CD4-positive, alpha-beta T cell (primary cell): ENCODE results near the gene POLR1F. TPM values are rescaled to one million over a fixed set of nuclear protein-coding genes. Genes with fewer than 3 reads are reported as not detected.

ENCODE experiments used
- ATAC-seq: fragments of 200-7000 bp; cut with Tn5 transposase; one replicate; pipeline ENCODE4 v1.10.0; 2022; ENCODE audit warnings: mild to moderate bottlenecking; ENCODE audit not compliant: poor library complexity
- CTCF ChIA-PET: fragments of 350-600 bp; sonication (Branson Sonifier 250); formaldehyde crosslinking; loops from one replicate; lab custom pipeline; 2021; ENCODE audit warnings: antibody characterized with exemption, inconsistent platforms; lab: Charles Lee
- POLR2A ChIA-PET: fragments of 350-600 bp; sonication (Branson Sonifier 250); formaldehyde crosslinking; loops from one replicate; lab custom pipeline; 2021; ENCODE audit warnings: antibody characterized with exemption, inconsistent platforms; lab: Charles Lee
- DNase-seq, 14 experiments: peaks; one replicate each; pipeline ENCODE4 v3.0.0-alpha.2; 2013 to 2020; ENCODE audit warnings: mixed read lengths in 2 of 14
- H3K27ac ChIP-seq, 2 donors: one replicate each; pipeline versions ENCODE4 v1.5.1 to v1.7.0; 2013; ENCODE audit warnings: low read length in 2 of 2, low read depth in 1 of 2, mild to moderate bottlenecking in 1 of 2
- H3K27me3 ChIP-seq, 2 experiments: 1 replicate in 1 of 2; 2 replicates in 1 of 2; pipeline versions ENCODE4 v1.6.1 to v1.7.0; 2013; ENCODE audit warnings: low read length in 2 of 2, control low read depth in 1 of 2, mild to moderate bottlenecking in 1 of 2, moderate library complexity in 1 of 2; ENCODE audit not compliant: insufficient read depth in 2 of 2, control insufficient read depth in 1 of 2
- H3K36me3 ChIP-seq: one replicate; pipeline ENCODE4 v1.6.1; 2013; ENCODE audit warnings: low read length, control low read depth; ENCODE audit not compliant: insufficient read depth
- H3K4me1 ChIP-seq: one replicate; pipeline ENCODE4 v1.6.1; 2013; ENCODE audit warnings: low read length, control low read depth; ENCODE audit not compliant: insufficient read depth
- H3K4me3 ChIP-seq: one replicate; pipeline ENCODE4 v1.5.1; 2013; ENCODE audit warnings: mild to moderate bottlenecking, low read length, moderate library complexity
- H3K9me3 ChIP-seq, 2 experiments: 1 replicate in 1 of 2; 2 replicates in 1 of 2; pipeline versions ENCODE4 v1.6.1 to v1.7.0; 2013; ENCODE audit warnings: low read length in 2 of 2, mild to moderate bottlenecking in 2 of 2, control low read depth in 1 of 2, moderate library complexity in 1 of 2; ENCODE audit not compliant: control insufficient read depth in 1 of 2, insufficient read depth in 1 of 2
- H3K27ac Mint-ChIP-seq: one replicate; pipeline ENCODE4 v1.8.0; 2020; ENCODE audit warnings: mixed read lengths
- H3K27me3 Mint-ChIP-seq: one replicate; pipeline ENCODE4 v1.8.0; 2021; ENCODE audit warnings: mixed read lengths
- H3K36me3 Mint-ChIP-seq: one replicate; pipeline ENCODE4 v1.8.0; 2021; ENCODE audit warnings: low read depth, mixed read lengths
- H3K4me1 Mint-ChIP-seq: one replicate; pipeline ENCODE4 v1.8.0; 2021; ENCODE audit warnings: low read depth, mixed read lengths
- H3K4me3 Mint-ChIP-seq: one replicate; pipeline ENCODE4 v1.8.0; 2020; ENCODE audit warnings: mild to moderate bottlenecking, mixed read lengths
- H3K9me3 Mint-ChIP-seq: one replicate; pipeline ENCODE4 v1.8.0; 2020; ENCODE audit warnings: mixed read lengths
- intact Hi-C, 2 experiments: fragments of 100-400 bp; cut with DNase I in 1 of 2; cut with micrococcal nuclease in 1 of 2; formaldehyde crosslinking; loops; one replicate each; pipeline versions ENCODE4 v1.15.1 to v1.9.0; 2023 to 2025; cut with DNase I, micrococcal nuclease
- total RNA-seq, 174 experiments: library from RNA in 2 of 174; stranded (reverse) in 2 of 174; gene quantifications; one replicate each; pipeline ENCODE4 v1.2.3 and lab custom pipeline; 2021 to 2026
- TF ChIP-seq, protein P1 (sequence below): fragments of 200-600 bp; IDR thresholded peaks from one replicate; pipeline ENCODE4 v1.8.0; 2022; ENCODE audit warnings: antibody characterized with exemption, mild to moderate bottlenecking

The POLR1F gene
- total RNA-seq, 2 experiments from 2014 or later = 31.7 to 32.2 TPM

DNA sequence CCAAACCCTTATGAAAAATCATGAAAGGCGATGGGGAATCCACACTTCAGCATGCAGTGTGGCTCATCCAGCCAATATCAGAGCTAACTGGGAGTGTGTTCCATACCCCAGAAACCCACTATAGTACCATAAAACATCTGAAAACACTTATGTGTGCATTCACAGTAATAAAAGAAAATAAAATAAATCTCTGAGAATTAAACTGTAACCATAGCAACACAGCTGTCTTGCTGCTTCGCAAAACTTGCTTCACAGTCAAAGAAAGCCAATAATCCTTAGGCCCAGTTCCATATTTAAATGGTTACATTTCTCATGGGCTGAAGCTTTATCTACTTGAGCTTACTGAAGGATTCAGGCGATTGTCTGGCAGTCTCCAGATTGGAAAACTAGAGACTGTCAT is 19.9 kb upstream of the POLR1F start:
- Histone ChIP-seq H3K27ac (no peak overlapping the region), H3K4me1 (no peaks in the 10 kb centered on the region), H3K9me3 (no peaks in the 10 kb centered on the region), H3K27me3 (peaks cover 0 to 16% of the 10 kb centered on the region in 2 experiments), H3K36me3 (no peaks in the 10 kb centered on the region), H3K4me3 (no peak overlapping the region)
- Mint-ChIP-seq H3K9me3 (no peaks in the 10 kb centered on the region), H3K36me3 (no peaks in the 10 kb centered on the region), H3K27me3 (peaks cover 58% of the 10 kb centered on the region), H3K27ac (no peak overlapping the region), H3K4me1 (no peaks in the 10 kb centered on the region), H3K4me3 (no peak overlapping the region)
- no peak for DNase-seq
- TF ChIP-seq, protein P1, sequence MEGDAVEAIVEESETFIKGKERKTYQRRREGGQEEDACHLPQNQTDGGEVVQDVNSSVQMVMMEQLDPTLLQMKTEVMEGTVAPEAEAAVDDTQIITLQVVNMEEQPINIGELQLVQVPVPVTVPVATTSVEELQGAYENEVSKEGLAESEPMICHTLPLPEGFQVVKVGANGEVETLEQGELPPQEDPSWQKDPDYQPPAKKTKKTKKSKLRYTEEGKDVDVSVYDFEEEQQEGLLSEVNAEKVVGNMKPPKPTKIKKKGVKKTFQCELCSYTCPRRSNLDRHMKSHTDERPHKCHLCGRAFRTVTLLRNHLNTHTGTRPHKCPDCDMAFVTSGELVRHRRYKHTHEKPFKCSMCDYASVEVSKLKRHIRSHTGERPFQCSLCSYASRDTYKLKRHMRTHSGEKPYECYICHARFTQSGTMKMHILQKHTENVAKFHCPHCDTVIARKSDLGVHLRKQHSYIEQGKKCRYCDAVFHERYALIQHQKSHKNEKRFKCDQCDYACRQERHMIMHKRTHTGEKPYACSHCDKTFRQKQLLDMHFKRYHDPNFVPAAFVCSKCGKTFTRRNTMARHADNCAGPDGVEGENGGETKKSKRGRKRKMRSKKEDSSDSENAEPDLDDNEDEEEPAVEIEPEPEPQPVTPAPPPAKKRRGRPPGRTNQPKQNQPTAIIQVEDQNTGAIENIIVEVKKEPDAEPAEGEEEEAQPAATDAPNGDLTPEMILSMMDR = no peak
- POLR2A ChIA-PET = no interaction called here
- CTCF ChIA-PET = no interaction called here
- no peak for ATAC-seq
- intact Hi-C loops = no loop called here

DNA sequence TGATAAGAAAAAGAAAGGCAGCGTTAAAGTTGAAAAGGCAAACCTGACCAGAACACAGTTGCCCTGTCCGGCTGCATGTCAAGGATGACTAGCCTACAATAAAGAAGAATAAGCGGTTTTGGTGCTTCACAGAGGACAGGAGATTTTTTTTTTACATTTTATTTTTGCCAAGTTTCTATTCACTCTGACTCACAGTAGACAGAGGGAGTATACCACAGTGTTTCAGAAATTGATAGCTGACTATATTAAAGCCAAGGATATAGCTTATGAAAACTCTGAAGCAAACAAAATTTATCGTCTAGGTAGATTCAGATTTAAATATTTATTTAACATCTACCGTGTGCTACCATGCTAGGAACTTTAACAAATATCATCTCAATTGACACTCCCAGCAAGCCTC is 16.9 kb upstream of the POLR1F start:
- Histone ChIP-seq H3K27ac (no peak overlapping the region), H3K9me3 (no peaks in the 10 kb centered on the region), H3K4me3 (no peak overlapping the region), H3K27me3 (peaks cover 0 to 12% of the 10 kb centered on the region in 2 experiments), H3K4me1 (no peaks in the 10 kb centered on the region), H3K36me3 (no peaks in the 10 kb centered on the region)
- Mint-ChIP-seq H3K9me3 (no peaks in the 10 kb centered on the region), H3K4me3 (no peak overlapping the region), H3K36me3 (no peaks in the 10 kb centered on the region), H3K4me1 (no peaks in the 10 kb centered on the region), H3K27ac (no peak overlapping the region), H3K27me3 (peaks cover 43% of the 10 kb centered on the region)
- ATAC-seq (no peak), DNase-seq (no peak)
- ChIA-PET CTCF (no interaction called here), POLR2A (no interaction called here)
- TF ChIP-seq, protein P1 = no peak
- intact Hi-C loops = no loop called here

DNA sequence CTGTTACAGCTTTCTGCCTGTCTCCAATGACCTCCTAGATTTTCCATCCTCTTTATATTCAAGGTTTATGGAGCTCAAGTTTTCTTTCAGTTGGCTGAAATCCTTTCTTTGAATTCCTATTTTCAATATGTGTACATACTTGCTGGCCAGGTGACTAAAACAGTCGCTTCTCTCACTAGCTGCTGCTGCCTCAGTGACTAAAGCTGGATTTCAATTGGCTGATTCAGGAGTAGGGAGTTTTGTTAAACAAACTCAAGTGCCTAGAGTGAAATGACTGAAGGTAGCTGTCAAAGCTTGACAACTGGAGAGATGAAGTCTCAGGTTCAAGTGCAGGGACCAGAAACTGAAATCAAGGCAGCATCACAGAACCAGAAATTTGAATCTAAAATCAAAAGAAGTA is 6.7 kb upstream of the POLR1F start:
- Histone ChIP-seq H3K4me3 (no peak overlapping the region), H3K4me1 (no peaks in the 10 kb centered on the region), H3K36me3 (no peaks in the 10 kb centered on the region), H3K9me3 (no peaks in the 10 kb centered on the region), H3K27ac (no peak overlapping the region), H3K27me3 (peaks cover 0 to 14% of the 10 kb centered on the region in 2 experiments)
- Mint-ChIP-seq H3K27me3 (no peaks in the 10 kb centered on the region), H3K4me3 (no peak overlapping the region), H3K9me3 (no peaks in the 10 kb centered on the region), H3K36me3 (no peaks in the 10 kb centered on the region), H3K4me1 (no peaks in the 10 kb centered on the region), H3K27ac (no peak overlapping the region)
- intact Hi-C loops = loop anchor here in 1 of 2 experiments (10.0 kb wide), 2 partner anchors 1719 to 1781 kb away; no protein-coding TSS in a partner anchor
- ChIA-PET POLR2A (no interaction called here), CTCF (interaction anchor here (0.8 to 1.7 kb wide), 2 partner anchors 883 to 1474 kb away, joined by 3 to 5 read pairs; no protein-coding TSS in a partner anchor)
- TF ChIP-seq, protein P1 = no peak
- ATAC-seq (no peak), DNase-seq (no peak)
